ENCODE results near the gene TBL1XR1.

DNA sequence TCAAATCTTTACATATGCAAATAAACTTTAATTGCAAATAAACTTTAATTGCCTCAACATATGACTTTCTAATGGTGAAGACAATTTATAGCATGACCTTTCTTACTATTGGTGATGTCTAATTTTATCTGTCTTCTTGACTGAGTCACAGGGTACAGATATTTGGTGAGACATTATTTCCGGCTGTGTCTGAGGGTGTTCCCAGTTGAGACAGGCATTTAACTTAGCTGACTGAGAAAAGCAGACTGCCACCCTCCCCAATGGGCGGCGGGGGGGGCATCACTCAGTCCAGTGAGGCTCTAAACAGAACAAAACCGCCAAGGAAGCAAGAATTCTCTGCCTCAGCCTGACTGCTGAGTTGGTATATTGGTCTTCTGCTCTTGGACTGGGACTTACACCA, 160.0 kb downstream of the TBL1XR1 start:
- TF ChIP-seq, protein P1, sequence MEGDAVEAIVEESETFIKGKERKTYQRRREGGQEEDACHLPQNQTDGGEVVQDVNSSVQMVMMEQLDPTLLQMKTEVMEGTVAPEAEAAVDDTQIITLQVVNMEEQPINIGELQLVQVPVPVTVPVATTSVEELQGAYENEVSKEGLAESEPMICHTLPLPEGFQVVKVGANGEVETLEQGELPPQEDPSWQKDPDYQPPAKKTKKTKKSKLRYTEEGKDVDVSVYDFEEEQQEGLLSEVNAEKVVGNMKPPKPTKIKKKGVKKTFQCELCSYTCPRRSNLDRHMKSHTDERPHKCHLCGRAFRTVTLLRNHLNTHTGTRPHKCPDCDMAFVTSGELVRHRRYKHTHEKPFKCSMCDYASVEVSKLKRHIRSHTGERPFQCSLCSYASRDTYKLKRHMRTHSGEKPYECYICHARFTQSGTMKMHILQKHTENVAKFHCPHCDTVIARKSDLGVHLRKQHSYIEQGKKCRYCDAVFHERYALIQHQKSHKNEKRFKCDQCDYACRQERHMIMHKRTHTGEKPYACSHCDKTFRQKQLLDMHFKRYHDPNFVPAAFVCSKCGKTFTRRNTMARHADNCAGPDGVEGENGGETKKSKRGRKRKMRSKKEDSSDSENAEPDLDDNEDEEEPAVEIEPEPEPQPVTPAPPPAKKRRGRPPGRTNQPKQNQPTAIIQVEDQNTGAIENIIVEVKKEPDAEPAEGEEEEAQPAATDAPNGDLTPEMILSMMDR (IDR thresholded peaks at IDR 0.05) = no peak
- TF ChIP-seq POLR2A (IDR thresholded peaks at IDR 0.05) = no peak
